Activated naive CD4-positive, alpha-beta T cell (primary cell): Measurements from ENCODE around the gene SEC16A.
"Not testable (repeated sequence)": the region's sequence is repeated elsewhere in the genome, so short reads cannot be mapped to it uniquely, and the experiment has no call there.

ENCODE experiments used
- DNase-seq, 4 experiments: peaks; one replicate each; lab custom pipeline; 2025; lab: John Stamatoyannopoulos, UW

Gene SEC16A

DNA sequence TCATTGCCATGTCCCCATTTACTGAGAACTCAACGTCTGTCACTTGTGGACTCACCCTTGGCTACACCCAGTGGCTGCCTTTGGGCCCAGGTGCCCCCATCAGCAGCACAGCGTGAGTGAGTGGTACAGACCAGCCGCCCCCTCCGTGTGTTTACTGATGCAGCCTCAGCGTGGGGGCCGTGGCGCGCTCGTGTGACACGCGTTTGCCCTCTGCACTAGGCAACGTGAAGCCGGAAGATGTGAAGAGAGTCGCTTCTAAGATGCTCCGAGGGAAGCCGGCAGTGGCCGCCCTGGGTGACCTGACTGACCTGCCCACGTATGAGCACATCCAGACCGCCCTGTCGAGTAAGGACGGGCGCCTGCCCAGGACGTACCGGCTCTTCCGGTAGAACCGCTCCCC is 60.0 kb downstream of the SEC16A start:
- no peak for DNase-seq

DNA sequence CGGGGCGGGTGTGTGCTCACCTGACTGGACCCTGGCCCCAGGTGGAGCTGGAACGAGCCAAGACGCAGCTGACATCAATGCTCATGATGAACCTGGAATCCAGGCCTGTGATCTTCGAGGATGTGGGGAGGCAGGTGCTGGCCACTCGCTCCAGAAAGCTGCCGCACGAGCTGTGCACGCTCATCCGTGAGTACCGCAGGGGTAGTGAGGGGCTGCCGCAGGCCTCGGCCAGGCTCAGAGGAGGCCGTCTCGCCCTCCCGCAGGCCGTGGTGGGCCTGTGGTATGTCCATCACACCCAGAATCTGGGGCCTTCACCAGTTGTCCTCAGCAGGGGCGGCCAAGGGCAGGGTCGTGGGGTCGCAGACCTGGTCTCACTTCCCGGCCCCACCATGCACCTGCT is 61.0 kb downstream of the SEC16A start:
- no peak for DNase-seq

DNA sequence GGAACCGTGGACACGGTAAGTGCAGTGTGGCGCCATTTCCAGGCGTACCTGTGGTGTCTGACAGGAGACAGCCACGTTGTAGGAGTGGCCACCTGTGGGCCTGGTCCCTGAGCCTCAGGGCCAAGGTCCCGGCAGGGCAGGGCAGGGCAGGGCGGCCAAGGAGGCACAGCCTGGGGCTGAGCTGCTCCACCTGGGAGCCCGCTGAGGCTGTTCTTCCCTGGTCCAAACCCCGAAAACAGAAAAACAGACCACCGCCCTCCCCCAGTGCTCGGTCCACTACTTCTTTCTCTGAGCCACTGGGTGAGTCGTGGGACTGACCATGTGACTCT is 63.8 kb downstream of the SEC16A start:
- no peak for DNase-seq

DNA sequence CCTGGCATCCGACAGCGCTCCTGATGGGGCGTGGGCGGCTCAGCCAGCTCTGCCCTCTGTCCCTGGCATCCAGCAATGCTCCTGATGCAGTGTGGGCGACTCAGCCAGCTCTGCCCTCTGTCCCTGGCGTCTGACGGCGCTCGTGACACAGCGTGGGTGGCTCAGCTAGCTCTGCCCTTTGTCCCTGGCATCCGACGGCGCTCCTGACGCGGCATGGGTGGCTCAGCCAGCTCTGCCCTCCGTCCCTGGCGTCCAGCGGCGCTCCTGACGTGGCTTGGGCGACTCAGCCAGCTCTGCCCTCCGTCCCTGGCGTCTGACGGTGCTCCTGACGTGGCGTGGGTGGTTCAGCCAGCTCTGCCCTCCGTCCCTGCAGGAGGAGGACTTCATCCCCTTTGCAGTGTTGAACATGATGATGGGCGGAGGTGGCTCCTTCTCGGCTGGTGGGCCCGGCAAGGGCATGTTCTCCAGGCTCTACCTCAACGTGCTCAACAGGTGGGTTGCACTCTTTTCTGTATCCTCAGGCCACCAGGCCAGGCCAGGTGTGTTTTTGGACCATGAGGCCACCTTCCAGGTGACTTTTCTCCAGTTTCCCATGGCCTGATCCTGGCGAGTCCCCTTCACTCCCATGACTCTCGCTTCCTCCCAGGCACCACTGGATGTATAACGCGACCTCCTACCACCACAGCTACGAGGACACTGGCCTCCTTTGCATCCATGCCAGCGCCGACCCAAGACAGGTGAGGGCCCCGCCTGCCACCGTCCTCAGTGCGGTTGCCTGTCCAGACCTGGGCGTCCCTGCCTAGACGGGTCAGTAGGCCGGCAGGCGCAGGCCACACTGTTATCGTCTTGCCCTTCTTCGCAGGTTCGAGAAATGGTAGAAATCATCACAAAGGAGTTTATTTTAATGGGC is 64.4 kb downstream of the SEC16A start:
- DNase-seq, result no peak

DNA sequence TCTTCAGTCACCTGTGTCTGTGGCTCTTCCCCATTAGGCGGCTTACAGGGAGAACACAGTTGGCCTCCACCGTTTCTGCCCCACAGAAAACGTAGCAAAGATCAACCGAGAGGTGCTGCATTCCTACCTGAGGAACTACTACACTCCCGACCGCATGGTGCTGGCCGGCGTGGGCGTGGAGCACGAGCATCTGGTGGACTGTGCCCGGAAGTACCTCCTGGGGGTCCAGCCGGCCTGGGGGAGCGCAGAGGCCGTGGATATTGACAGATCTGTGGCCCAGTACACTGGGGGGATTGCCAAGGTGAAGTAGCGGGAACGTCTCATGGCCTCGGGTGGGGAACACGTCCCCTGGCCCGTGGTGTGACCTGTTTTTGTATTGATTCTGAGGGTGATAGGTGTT is 65.9 kb downstream of the SEC16A start:
- DNase-seq, result no peak

DNA sequence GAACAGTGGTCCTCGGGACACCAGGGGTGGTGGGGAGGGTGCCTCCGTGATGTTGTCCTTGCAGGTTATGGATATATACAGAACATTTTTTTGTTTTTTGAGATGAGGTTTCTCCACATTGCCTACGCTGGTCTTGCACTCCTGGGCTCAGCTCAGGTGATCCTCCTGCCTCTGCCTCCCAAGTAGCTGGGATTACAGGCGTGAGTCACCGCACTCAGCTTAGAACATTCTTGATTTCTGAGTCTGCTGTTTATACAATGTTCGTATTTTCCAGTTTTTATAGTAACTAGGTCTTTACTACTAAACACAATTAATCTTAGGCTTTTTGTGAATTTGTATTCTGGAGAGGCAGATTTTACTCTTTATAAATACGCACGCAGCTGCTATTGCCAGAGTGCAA is 66.4 kb downstream of the SEC16A start:
- DNase-seq, result no peak

DNA sequence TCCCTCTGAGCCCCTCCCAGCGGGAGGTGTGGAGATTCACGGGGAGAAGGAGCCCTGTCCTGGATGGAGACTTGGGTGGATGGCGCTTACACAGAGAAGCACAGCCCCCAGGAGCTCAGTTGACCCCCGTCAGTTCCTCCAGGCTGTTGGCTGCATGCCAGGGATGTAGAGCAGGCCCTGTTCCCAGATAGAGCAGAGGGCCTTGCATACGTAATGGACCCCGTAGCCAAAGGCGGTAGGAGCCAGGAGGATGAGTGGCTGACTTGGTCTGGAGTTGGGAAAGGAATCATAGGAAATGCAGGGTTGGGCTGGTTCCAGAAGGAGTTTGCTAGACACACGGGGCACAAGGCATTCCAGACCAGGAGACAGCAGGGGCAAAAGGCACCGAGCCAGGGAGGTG is 69.9 kb downstream of the SEC16A start:
- no peak for DNase-seq

DNA sequence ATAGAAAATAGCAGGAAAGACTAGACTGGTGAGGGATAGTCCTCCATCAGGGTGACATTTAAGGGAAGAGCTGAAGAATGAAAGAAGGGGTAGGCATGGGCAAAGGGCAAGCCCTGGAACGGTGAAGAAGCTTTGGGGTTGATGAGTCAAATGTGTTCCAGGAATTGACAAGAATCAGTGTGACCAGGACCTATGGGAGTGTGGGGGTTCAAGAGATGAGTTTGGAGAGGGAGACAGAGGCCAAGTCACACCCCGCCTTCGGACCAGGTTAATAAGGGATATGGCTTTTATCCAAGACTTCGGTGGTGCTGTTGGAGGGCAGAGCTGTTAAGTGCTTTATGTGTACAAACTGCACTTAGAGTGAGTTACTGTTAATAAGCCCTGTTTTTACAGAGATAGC is 71.5 kb downstream of the SEC16A start:
- no peak for DNase-seq

DNA sequence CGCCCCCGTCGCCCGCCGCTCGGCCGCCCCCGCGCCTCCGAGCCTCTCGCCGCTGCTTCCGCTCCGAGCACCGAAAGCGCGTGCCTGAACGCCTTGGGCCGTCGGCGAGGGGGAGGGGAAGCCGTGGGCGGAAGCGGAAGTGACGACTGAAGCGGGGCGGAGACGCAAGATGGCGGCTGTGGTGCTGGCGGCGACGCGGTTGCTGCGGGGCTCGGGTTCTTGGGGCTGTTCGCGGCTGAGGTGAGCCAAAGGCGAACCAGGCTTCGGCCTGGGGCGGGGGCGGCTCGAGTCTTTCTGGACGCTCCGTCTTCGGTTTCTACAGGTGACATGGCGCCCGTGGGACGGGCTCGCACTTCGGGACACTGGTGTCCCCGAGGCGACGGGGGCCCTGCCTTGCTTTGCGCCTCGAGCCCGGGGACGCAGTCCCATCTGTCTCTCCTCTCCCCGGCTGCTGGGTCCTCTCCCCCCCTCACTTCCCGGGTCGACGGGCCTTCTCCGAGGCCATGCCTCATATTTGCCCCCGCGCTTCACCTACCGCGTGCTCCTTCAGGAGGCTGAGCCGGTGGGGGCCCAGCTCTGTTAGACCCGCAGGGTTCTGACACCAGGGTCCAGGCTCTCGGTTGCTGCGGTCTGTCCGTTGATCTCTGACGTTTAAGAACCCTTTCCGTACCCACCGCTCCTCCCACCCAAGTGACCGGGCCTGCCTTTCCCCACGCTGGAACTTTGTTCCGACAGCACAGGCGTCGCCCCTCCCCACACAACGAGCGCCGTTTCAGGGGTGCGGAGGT is 72.1 kb downstream of the SEC16A start, which contains the start of the genes ENTR1 and PMPCA:
Gene ENTR1 (minus strand): TSS at position 115 of the 788 bp plus-strand sequence. CDS start 217 bp downstream, outside the sequence.
Gene PMPCA (plus strand): TSS at position 159 of the 788 bp plus-strand sequence. CDS start 11 bp downstream, at position 170.
- peak; percentile 84 to 96 (median 90) for DNase-seq

DNA sequence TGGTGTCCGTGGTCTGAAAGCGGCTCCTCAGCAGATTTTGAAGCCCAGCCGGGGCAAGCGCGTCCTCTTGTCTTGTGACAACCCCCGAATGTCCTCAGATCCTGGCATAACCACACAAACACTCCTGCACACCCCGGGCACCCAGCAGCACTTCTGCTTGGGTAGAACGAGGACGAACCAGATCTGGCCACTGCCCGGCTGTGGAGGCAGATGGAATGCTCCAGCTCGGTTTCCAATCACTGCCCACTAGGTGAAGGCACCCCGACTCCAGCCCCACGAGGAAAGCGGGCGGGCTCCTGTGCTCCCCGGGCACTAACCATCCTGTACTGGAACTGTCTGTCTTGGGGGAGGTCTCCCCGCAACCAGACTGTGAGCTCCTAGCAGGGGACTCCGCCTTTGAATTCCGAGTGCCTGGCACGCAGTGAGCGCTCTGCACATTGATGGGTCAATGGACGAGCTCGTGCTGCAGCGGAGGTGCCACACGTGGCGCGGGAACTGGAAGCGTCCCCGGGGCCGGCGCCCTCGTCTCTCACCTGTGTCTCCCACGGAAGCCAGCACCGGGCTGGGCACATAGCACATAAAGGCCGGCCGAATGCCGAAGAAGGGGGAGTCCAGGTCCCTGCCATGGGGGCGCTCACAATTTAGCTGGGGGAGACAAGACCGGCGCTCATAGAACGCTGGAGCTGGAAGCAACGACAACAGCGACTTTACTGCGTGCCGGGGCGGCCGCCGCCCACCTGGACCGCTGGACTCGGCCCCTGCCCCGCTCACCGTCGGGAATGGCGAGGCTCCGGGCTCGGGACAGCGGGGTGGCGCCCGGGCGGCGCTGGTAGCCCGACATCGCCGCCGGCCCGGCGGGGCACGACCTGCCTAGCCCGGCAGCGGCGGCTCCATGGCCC is 73.0 kb downstream of the SEC16A start:
- DNase-seq, result peak in 1 of 4 experiments; percentile 16

DNA sequence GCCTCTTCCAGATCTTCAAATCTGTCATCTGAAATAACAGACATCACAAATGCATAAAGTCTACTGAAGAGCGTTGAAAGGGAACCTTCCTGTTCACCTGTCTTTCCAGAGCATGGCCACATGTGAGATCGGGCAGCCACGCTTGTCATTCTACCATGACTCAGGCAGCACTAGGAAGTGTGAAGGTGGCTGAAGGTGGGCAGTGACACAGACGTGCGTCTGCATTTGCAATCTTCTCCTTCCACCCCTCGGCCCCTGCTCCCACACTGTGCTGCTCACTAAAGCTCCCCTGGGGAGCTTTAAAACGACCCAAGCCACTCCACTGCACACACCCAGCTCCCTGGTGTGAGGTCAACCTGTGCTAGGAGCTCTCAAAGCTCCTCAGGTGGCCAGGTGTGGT is 74.9 kb downstream of the SEC16A start:
- no peak for DNase-seq

DNA sequence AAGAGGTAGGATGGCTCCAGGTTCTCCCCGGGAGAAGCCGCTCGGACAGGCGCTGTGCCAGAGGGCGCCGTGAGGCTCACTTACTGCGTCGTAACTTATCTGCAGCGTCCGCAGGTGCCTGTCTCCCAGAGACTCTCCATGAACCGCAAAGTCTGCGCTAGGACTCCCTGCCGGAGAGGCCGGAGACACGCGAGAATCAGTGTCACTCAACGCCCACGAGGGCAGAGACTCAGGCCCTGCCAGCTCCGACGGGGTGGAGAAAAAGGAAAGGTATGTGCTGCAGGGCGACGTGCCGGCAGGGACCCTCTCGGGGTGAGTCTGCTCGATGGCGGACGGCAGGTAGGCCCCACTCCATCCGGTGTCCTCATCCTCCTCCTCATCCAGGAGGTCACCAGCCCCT is 75.8 kb downstream of the SEC16A start:
- not testable (repeated sequence) for DNase-seq

DNA sequence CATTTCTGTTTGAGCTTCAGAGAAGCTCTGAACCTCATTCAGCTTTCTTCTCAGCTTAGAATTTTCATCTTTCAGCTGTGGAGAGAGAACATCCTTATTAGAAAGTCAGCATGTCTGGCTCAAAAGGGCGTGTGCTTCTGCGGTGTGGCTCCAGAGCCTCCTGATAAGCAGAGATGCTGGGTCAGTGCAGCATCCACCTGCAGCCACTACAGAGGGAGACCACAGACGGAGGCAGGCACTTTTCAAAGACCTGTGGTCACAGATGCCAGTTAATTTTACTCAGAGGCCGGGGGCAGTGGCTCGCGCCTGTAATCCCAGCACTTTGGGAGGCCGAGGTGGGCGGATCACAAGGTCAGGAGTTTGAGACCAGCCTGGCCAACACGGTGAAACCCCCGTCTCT is 76.9 kb downstream of the SEC16A start:
- DNase-seq, result not testable (repeated sequence)

DNA sequence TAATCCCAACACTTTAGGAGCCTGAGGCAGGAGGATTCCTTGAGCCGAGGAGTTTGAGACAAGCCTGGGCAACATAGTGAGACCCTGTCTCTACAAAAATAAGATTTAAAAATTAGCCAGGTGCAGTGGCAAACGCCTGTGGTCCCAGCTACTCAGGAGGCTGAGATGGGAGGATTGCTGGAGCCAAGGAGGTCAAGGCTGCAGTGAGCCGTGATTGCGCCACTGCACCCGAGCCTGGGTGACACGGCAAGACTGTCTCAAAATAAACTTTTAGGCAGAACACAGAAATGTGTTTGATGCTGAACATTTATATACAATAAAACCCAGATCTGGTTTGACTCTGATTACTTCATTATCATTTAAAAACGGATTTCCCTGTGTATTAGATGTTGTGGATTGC is 77.4 kb downstream of the SEC16A start:
- DNase-seq, result no peak

DNA sequence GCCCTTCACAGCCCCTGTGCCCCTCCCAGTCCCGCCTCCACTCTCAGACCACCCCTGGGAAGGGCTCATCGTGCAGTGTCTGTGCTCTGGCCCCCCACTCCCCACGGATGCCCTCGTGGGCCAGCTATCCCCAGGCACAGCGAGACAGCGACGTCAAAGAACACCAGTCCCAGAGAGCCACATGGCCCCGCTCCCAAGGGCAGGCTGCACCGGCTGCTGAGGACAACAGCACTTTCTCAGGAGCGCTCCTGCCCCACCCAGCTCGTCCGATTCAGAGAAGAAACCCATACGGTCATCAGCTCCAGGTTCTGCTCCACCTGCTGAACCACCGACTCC is 78.1 kb downstream of the SEC16A start:
- no peak for DNase-seq

DNA sequence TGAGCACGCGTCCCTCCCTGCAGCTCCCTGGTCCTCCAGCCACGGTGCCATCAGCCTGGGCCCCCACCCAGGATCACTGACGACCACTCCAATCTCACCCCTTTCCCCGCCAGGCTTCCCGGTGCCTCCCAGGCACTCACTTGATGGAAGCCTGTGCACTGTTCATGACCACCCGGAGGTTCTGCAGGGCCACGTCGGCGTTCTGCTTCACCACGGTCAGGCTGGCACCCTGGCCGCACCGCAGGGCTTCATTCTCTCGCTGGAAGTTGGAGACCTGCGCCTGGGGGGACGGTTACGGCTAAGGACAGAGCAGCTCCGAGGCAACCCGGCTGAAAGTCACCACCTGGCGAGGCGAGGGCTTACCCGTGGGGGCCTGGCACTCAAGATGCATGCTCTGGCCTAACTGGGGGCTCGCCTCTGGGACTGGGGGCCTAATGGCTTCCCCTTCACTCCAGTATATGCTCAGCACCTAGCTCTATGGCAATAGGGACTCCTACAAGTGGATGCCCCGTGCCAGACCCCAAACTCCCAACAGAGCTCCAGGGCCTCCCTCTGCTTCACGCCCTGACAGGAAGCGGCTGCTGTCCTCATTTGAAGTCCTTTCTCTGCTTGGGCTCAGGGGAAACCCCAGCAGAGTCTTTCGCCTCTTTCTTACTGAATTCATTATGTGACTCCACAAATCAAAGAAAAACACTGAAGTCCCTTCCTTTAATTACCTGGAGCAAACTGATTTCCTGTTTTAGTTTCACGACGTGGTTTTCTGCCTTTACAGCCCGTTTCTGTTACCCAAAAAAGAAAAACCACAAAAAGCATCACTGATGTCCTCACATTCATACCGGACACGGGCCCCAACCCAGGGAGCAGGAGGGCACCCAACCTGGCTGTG is 78.7 kb downstream of the SEC16A start:
- no peak for DNase-seq

DNA sequence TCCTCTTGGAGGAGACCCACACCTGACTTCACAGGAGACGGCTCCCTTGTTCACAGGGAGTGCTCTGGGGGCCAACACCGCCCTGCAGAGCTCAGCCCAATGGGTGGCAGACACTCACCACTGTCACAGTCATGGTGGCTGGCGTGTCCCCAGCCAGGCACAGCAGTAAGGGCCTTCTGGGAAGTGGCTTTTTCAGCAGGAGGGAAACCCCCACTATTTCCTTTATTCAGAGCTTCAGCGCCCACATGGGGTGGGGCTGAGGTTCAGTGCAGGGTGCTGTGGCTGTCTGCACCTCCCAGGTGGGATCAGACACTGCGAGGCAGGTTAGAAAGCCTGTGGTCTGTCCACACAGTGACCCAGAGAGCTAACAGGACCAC is 79.3 kb downstream of the SEC16A start:
- no peak for DNase-seq

DNA sequence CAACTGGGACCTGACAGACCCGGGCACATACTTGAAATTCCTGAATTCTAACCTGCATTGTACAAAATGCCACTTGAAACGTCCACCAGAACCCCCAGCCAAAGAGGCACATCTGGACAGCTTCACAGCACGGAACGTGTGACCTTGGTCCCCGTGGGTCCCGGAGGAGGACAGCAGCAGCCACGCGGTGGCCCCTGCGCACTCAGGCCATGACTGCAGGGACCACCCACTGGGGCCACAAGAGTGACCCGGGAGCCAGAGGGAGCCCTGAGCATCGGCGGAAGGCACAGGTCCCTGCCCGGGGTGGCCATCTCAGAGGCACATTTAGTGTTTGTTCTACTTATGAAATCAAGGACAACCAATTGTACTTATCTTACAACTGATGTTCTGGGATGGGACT is 80.8 kb downstream of the SEC16A start:
- DNase-seq, result no peak

DNA sequence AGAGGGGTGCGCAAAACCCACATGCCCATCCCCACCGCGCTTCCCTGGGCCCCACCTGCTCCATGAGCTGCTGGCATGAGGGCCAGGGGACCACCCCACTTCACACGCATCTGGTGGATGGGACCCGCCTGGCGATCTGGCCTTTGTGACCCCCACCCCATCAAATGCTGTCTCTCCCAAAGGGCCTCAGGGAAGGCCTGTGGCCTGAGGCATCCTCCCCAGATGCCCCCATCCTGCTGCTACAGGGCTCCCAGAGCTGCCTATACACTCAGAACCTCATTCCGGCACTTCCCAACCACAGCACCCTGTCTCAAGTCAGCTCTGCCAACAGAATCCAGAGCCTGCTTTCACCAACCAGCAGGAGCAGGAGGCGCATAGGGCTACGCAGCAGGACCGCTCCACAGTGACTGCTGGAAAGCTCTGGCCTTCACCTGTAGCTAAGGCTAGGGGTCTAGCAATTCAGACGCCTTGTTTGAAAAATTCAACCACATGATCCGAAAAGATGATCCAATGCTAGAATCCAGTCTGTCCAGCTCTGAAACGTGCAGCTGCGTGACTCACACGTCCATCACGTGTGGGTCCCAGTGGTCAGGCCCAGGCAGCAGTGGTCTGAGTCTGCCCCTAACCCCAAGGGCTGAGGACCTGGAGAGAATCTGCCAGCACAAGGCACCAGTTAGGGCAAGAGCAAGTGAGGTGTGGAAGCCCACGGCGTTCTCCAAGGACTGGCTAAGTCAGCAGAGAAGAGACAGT is 81.5 kb downstream of the SEC16A start:
- no peak for DNase-seq

DNA sequence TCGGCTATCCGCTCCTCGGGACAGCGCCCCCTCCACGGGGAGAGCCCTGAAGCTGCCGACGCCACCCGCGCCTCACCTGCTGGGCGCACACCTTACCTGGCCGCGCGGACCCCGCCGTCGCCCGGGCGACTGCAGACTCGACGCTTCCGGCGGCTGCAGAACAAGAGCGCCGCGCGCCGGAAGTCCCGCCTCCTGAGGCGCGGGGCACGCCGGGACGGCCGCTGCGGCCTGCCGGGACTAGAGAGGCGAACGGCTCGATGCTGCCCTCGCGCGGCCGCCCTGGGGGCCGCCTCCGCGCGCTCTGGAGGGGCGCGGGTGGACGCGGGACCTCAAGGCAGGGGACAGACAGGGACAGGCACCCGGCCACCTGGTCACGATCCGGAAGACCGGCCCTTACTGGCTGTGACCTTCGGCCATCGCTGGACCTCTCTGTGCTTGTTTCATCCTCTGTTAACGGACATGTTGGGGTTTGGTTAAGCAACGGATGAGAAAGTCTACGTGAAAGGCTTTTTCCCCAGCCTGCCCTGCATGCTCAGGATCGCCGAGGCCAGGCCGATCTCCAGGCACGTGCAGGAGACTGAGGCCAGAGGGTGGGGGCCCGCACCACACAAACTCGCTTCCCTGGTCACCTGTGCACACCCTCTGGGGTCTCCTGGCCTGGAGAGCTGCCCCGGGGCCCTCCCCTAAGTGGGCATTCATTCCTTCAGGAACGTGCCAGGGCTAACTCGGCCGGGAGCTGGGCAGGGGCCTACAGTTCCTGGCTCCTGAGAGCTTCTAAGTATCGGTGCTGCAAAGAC is 82.6 kb downstream of the SEC16A start, which contains the start of gene SNAPC4:
Gene SNAPC4 (minus strand): TSS at position 133 of the 797 bp plus-strand sequence. CDS start 1,742 bp downstream, outside the sequence.
- DNase-seq, result peak; percentile 65 to 85 (median 72)
